Measurements from ENCODE around the gene SPACDR. TPM values are rescaled to one million over a fixed set of nuclear protein-coding genes. Genes with fewer than 3 reads are reported as not detected.

The SPACDR gene
- total RNA-seq, 1 experiment from 2014 or later: not detected

- Histone ChIP-seq H3K79me2 (ENCODE audit: insufficient read depth, low read length) (no peaks in the 10 kb centered on the region), H4K8ac (replicated peaks; ENCODE audit: insufficient read length, low read depth, low read length) (no peak overlapping the region), H2BK15ac (ENCODE audit: low read depth, low read length) (no peak overlapping the region), H3K23ac (ENCODE audit: insufficient read length, low read depth, low read length) (no peak overlapping the region), H2BK20ac (ENCODE audit: low read depth, low read length, poor library complexity, severe bottlenecking) (no peak overlapping the region), H2AK5ac (ENCODE audit: insufficient read length, low read length) (no peak overlapping the region), H3K56ac (ENCODE audit: insufficient read length, low read depth, low read length) (no peak overlapping the region), H3K79me1 (ENCODE audit: insufficient read depth, low read depth, low read length, poor library complexity, severe bottlenecking) (no peaks in the 10 kb centered on the region), H3K9me3 (ENCODE audit: control insufficient read depth, low read depth, low read length) (no peaks in the 10 kb centered on the region), H3K4me1 (ENCODE audit: insufficient read depth, low read length) (peaks cover 2% of the 10 kb centered on the region; the same call in 1 of the 2 replicates), H3T11ph (ENCODE audit: low read length) (no peak overlapping the region), H4K20me1 (ENCODE audit: control insufficient read depth, insufficient read depth, insufficient read length) (no peaks in the 10 kb centered on the region), H4K91ac (ENCODE audit: insufficient read length, low read depth, low read length) (no peak overlapping the region), H2BK120ac (ENCODE audit: low read depth, low read length, poor library complexity, severe bottlenecking) (no peak overlapping the region), H2AFZ (ENCODE audit: low read length) (no peak overlapping the region), H3K4me2 (ENCODE audit: insufficient read depth, insufficient read length, low read length) (no peak overlapping the region), H3K27me3 (ENCODE audit: insufficient read depth, low read length) (no peaks in the 10 kb centered on the region; the same call in 1 of the 2 replicates), H4K5ac (ENCODE audit: insufficient read length, low read depth, low read length) (no peak overlapping the region), H3K14ac (ENCODE audit: insufficient read depth, low read length) (no peak overlapping the region), H2BK5ac (ENCODE audit: insufficient read length, low read length) (no peak overlapping the region), H3K27ac (ENCODE audit: insufficient read length, low read depth, low read length) (no peak overlapping the region), H3K23me2 (ENCODE audit: insufficient read length, low read depth, low read length, poor library complexity, severe bottlenecking) (peaks cover 3% of the 10 kb centered on the region), H3K4ac (ENCODE audit: low read depth, low read length) (no peak overlapping the region), H3K9ac (ENCODE audit: extremely low read depth, insufficient read length, low read length) (no peak overlapping the region), H3K18ac (ENCODE audit: insufficient read length, low read depth, low read length) (no peak overlapping the region), H2BK12ac (ENCODE audit: insufficient read length, low read depth, low read length) (no peak overlapping the region)
- Mint-ChIP-seq H3K27ac (peak overlapping the region in 2 of 3 experiments; percentile 25 to 42; a peak in 2 of 7 replicates), H3K36me3 (ENCODE audit: insufficient read depth in 1 of 3, low read depth in 3 of 3) (peaks cover 0 to 12% (median 2%) of the 10 kb centered on the region in 3 experiments; a peak in 2 of 7 replicates), H3K4me3 (peak overlapping the region in 1 of 2 experiments; percentile 49; a peak in 1 of 5 replicates), H3K9me3 (no peaks in the 10 kb centered on the region), H3K27me3 (ENCODE audit: low read depth) (peaks cover 19% of the 10 kb centered on the region), H3K4me1 (peaks cover 21 to 52% of the 10 kb centered on the region in 2 experiments)
- WGBS (ENCODE audit: extremely low coverage, insufficient read length, low lambda C conversion rate): no CpG with 5 or more reads among the region's 9 CpGs
- TF ChIP-seq, protein P1, sequence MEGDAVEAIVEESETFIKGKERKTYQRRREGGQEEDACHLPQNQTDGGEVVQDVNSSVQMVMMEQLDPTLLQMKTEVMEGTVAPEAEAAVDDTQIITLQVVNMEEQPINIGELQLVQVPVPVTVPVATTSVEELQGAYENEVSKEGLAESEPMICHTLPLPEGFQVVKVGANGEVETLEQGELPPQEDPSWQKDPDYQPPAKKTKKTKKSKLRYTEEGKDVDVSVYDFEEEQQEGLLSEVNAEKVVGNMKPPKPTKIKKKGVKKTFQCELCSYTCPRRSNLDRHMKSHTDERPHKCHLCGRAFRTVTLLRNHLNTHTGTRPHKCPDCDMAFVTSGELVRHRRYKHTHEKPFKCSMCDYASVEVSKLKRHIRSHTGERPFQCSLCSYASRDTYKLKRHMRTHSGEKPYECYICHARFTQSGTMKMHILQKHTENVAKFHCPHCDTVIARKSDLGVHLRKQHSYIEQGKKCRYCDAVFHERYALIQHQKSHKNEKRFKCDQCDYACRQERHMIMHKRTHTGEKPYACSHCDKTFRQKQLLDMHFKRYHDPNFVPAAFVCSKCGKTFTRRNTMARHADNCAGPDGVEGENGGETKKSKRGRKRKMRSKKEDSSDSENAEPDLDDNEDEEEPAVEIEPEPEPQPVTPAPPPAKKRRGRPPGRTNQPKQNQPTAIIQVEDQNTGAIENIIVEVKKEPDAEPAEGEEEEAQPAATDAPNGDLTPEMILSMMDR (conservative IDR thresholded peaks at IDR 0.05): no peak
- DNase-seq: peak; percentile 89
Observed at GRCh38 chr7:100489824-100490223, 25.8 kb upstream of the SPACDR start.

All from H9 (cell line).